HG03442 (cell line): ENCODE data around the gene MARCKSL1.
A peak's percentile ranks its signal among the peaks of the same experiment; 100 is the strongest.
"Not testable (repeated sequence)": the region's sequence is repeated elsewhere in the genome, so short reads cannot be mapped to it uniquely, and the experiment has no call there.

ENCODE experiments used
- ATAC-seq: cut with Tn5 transposase; IDR thresholded peaks from one replicate; pipeline ENCODE4 v1.9.1; 2021; ENCODE audit warnings: mild to moderate bottlenecking, moderate library complexity; ENCODE audit not compliant: unreplicated experiment

MARCKSL1 gene, protein sequence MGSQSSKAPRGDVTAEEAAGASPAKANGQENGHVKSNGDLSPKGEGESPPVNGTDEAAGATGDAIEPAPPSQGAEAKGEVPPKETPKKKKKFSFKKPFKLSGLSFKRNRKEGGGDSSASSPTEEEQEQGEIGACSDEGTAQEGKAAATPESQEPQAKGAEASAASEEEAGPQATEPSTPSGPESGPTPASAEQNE

DNA sequence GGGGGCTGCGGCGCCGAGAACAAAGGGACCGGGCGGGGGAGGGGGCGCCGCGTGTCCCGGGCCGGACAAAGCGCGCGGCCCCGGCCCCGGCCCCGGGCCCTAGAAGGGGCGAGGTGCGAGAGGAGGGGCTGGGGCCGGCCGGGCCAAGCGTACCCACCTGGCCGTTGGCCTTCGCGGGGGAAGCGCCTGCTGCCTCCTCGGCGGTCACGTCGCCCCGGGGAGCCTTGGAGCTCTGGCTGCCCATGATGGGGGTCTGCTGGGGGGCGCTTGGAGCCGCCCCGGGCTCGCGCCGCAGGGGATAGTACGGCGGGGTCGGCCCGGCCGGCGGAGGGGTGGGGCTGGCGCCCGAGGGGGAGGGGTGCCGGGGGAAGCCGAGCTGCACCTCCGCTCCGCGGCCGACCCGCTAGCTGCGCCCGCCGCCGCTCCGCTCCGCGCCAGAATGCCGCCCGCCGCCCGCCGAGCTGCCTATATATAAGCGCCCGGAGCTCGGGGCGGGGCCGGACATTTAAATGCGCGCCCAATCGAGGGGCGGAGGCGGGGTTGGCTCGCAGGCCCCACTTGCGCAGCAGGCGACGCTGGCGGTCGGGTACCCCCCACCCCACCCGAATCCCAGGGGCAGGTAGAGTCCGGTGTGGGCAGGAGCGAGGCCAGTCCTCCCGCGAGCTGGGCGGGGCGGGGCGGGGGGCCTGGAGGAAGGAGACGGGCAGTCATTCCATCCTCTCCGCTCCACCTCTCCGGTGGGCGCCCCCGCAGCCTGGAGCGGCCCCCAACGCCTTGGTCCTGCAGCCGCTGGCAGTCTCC, at the start of gene MARCKSL1:
Gene MARCKSL1 (minus strand): TSS at position 444 of the 801 bp plus-strand sequence. CDS start 200 bp downstream, at position 244.
- peak; percentile 38 for ATAC-seq

- no peak for ATAC-seq
Measured at GRCh38 chr1:32380057-32380456, 44.0 kb upstream of the MARCKSL1 start.

DNA sequence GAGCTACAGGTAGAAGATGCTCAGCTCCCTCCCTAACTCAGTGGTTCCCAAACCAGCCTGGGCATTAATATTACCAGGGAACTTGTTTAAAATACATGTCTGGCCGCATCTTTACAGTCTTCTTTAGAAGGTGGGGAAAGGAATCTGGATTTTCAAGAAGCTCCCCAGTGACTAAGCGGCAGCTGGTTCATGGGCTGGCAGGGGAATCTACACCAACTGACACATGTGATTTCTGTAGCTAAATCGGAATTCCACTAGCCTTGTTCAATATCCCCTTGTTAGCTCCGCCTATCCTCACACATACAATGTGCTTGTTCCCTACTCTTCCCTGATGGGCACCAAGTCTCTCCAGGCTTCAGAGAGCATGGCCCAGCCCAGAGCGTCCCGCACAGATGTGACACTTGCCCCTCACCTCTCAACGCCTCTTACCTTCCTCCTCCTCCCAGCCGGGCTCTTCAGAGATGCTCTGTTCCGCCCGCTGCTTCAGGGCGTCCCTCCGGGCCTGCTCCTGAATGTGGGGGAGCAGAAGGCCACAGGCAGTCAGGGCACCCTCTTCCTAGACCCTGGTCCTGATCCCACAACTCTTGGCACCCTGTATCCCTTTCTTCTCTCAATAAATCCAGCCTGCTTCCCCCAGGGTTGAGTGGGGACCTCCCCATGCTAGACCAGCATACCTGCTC, 41.6 kb upstream of the MARCKSL1 start:
- no peak for ATAC-seq

DNA sequence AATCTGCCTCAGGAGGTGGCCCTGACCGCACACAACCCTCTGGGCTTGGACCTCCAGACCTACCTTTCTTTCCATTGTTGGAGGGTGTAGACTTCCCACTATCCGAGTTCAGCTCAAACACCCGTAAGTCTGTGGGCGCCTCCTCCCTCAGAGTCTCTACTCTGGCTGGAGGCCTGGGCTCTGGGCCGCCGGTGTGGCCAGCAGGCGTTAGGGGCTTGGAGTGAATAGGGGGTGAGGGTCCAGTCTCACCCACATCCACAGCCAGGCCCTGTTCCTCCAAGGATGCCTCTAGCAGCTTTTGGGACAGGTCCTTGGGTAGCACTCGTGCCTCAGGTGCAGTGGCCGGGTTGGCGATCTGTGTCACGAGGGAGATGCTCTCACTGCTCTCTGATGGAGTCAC, 40.2 kb upstream of the MARCKSL1 start:
- no peak for ATAC-seq

GRCh38 chr1:32373996-32374592, 38.1 kb upstream of the MARCKSL1 start:
- ATAC-seq: no peak

- peak; percentile 36 for ATAC-seq
Measured at GRCh38 chr1:32372149-32372756, 36.2 kb upstream of the MARCKSL1 start.

GRCh38 chr1:32367912-32368635, 32.0 kb upstream of the MARCKSL1 start:
- ATAC-seq: no peak

GRCh38 chr1:32365445-32365844, 29.4 kb upstream of the MARCKSL1 start:
- no peak for ATAC-seq

- ATAC-seq: no peak
Measured at GRCh38 chr1:32364836-32365235, 28.8 kb upstream of the MARCKSL1 start.

DNA sequence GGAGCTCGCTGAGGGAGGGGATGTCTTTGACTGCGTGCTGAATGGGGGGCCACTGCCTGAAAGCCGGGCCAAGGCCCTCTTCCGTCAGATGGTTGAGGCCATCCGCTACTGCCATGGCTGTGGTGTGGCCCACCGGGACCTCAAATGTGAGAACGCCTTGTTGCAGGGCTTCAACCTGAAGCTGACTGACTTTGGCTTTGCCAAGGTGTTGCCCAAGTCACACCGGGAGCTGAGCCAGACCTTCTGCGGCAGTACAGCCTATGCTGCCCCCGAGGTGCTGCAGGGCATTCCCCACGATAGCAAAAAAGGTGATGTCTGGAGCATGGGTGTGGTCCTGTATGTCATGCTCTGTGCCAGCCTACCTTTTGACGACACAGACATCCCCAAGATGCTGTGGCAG, 27.7 kb upstream of the MARCKSL1 start:
- no peak for ATAC-seq

- no peak for ATAC-seq
Measured at GRCh38 chr1:32362474-32363313, 26.7 kb upstream of the MARCKSL1 start, which contains the start of the genes FAM229A and TSSK3. Gene FAM229A, minus strand, starts transcription at chr1:32362485. Its CDS starts 394 bp downstream, at chr1:32362091. Gene TSSK3, plus strand, starts transcription at chr1:32362539. Its CDS starts 163 bp downstream, at chr1:32362702.

DNA sequence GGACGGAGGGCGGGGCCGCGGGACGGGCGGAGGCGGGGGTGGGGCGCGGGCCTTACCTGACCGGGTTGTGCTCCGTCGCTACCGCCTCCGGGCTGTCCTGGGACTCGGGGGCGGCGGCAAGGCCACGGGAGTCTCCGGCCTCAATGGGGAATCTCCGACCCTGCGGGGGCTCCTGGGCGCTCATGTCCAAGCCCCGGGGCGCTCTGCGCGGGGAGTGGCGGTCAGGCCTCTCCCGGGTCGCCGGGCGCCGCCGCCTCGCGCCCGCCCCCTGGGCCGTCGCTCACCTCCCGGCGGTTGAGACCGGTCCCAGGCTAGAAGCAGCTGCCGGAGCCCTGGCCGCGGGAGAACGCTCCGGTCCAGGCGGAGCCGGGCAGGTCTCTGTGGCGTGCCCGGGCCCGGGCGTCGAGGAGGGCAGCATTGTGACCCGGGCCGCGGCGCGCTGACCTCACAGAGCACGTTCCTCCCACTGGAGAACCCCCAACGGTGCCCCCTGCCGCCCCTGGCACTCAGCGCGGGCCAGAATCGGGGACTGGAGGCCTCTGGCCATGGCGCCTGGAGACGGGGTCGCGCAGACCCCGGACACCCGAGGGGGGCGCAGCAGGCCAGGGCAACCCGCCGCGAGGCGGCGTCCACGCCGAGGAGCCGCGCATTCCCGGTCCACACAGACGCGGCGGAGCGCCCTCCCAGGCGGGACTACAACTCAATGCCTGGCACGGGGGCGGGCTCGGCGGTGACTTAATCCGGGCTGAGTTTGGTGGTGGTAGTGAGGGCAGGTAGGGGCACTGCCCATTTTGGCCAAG, 25.8 kb upstream of the MARCKSL1 start:
- ATAC-seq: no peak

DNA sequence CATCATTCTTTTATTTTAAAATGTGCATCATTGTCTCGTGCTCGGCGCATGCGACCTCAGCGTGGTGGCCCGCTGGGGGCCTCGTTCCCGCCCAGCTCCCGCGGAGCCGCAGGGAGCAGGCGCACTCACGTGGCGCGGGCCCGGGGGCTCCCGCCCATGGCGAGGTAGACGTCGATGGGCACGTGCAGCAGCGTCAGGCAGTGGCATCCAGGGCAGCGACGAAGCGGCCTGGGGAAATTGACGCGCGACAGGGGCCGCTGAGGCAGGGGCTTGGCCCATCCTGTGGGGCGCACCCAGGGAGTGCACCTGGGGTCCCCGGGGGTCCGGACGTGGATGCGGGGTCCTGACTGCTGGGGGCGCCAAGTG, 25.3 kb upstream of the MARCKSL1 start:
- no peak for ATAC-seq

DNA sequence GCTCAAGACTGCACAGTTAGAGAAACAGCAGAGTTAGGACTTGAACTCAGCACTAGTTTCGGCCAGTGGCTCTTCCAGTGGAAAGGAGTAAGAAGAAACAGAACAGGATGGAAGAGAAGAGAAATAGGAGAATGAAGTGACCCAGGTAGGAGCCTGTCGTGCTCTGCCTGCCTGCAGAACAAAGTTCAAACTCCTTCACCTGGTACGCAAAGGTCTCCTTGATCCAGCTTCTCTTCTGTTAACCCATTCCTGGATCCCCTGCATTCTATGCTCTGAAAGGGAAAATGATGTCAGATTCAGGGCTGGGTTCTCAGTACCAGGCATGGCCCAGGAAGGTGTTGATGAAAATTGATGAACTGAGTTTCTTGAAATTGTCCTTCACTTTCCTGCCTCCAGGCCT, 22.4 kb upstream of the MARCKSL1 start:
- no peak for ATAC-seq

DNA sequence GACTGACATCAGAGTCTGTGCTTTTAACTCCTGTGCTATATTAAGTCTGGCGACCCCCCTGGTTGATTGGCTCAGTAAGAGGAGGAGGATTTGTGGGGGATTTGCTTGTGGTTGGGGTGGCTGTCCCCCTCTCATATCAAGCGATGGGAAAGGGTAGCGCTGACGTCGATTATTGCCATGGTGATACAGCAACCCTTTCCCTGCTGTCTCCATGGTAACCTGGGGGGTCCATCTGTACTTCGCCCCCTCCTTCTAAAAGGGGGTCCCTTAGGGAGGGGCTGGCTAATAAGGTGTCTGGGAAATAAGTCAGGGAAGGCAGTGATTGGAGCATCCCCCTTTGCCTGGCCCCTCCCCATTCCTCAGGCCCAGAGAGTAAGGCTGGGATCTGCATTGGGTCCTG, 21.6 kb upstream of the MARCKSL1 start:
- no peak for ATAC-seq

- no peak for ATAC-seq
Measured at GRCh38 chr1:32356478-32356877, 20.4 kb upstream of the MARCKSL1 start.

GRCh38 chr1:32355778-32356177, 19.7 kb upstream of the MARCKSL1 start:
- ATAC-seq: not testable (repeated sequence)

- no peak for ATAC-seq
Measured at GRCh38 chr1:32353886-32354570, 18.0 kb upstream of the MARCKSL1 start.
